Midbrain (tissue), 1 donor: ENCODE measurements around the gene SEC63.
"Not testable (repeated sequence)": the region's sequence is repeated elsewhere in the genome, so short reads cannot be mapped to it uniquely, and the experiment has no call there.

Experiments
- DNase-seq: peaks from one replicate; lab custom pipeline; 2025; lab: John Stamatoyannopoulos, UW

SEC63 gene

DNA sequence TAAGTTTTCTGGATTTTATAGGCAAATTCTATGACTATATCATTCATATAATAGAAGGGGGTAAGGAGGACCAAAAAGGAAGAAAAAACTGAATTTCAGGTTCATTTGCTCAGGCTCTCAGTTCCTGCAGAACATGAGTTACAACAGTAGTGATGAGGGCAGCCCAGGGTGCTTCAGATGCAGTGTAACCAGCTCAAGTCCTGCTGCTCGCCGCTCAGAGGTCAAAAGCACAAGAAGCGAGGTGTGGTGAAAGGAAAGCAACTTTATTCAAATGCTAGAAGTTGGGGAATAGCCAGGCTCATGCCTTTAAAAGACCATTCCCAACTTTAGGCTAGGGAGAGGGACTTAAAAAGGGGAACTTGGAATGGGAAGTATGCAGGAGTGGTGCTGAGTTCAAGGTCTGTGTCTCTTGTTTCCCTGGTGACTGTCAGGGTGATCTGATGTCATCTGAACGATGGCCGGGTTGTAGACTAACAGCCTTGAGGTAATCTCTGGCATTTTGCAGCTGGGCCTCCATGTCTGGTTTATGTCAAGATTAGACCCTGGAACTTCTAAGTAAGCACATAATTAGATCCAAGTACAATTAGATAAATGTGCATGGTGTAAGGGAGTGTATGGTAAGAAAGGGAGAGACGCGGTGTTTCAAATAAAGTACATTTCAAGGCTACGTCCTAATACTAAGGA lies 14.5 kb upstream of the SEC63 start:
- DNase-seq, result no peak

DNA sequence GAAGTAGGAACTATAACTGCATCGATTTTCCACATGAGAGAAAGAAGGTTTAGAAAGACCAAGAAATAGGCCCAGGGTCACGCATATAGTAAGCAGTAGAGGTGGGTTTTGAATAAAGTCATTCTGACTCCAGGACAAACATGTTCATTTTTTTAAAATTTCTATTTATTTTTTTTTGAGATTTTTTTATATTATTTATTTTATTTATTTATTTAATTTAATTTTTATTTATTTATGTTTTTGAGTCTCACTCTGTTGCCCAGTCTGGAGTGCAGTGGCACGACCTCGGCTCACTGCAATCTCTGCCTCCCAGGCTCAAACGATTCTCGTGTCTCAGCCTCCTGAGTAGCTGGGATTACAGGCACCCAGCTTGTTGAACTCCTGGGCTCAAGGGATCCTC lies 13.2 kb upstream of the SEC63 start:
- DNase-seq, result no peak

DNA sequence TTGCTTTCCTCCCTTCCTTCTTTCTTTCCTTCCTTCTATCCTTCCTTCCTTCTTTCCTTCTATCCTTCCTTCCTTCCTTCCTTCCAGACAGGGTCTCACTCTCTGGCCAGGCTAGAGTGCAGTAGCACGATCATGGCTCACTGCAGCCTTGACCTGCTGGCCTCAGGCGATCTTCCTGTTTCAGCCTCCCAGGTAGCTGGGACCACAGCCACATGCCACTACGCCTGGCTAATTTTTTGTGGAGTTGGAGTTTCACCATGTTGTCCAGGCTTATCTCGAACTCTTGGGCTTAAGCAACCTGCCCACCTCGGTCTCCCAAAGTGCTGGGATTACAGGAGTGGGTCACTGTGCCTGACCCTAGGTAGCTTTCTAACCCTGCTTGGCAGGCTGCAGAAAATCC lies 12.2 kb upstream of the SEC63 start:
- no peak for DNase-seq

DNA sequence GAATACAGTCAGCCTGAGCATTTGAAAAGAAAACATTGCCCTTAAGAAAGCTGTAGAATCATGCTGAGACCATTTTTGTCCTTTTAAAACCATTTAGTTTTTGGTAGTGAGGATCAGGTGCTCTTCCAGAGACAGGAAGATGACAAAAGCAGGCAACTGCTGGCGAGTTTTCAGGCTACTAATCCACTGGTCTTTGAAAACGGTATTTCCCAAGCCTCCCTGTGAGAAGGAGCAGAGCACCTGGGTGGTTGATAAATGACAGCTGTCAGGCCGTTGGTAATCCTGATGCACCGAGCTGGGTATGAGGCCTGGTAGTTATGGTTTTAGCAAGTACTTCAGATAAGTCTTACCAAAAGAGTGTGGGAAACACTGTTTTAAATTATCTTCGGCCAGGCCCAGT lies 10.1 kb upstream of the SEC63 start:
- no peak for DNase-seq

DNA sequence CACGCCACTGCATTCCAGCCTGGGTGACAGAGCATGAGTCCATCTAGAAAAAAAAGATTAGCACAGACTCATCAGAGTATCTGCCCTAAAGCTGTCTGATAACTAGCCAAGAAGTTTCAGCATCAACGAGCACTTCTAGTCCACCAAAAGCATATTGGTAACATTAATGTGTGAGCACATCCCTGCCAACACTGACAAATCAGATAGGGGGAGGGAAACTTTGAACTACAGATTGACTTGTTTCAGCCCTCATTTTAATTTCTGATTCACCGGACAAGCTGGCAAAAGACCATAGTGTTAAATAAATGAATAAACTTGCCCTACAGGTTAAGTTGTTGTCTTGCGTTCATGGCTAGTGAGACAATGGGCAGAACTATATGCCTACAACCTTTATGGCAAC lies 7.7 kb upstream of the SEC63 start:
- DNase-seq, result no peak

DNA sequence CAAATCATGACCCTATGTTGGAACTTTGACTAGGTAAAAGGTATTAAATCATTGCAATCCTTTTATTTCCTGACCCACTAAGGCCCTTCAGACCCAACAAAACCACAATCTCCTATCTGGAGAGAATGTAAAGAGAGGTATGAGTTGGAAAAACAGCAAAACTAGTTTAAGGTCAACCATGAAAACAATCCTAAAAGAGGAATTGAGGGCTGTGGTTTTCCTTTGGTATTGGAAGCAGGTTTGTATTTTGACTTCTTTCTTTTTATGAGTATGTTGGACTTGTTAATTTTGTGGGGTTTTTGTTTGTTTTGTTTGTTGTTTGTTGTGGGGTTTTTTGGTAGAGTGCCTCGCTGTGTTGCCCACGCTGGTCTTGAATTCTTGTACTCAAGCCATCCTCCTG lies 4.7 kb upstream of the SEC63 start:
- DNase-seq, result no peak

DNA sequence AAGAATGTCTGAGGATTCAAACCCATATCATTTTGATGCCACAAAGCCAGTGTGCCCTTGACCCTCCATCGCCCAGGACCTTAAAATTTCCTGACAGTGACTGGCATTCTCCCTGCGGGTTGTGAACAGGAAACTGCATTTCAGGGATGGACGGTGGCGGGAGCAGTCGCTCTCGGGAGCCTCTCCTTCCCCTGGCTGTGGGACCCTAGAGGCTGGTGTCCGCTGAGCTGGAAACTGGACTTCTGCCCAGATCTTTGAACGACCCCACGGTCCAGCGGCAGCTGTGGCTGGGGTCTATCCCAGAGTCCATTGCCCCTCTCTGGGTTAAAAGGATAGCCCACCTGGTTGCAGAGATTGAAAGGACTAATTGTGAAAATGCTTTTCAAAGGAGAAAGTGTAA lies 1.4 kb upstream of the SEC63 start:
- DNase-seq, result no peak

DNA sequence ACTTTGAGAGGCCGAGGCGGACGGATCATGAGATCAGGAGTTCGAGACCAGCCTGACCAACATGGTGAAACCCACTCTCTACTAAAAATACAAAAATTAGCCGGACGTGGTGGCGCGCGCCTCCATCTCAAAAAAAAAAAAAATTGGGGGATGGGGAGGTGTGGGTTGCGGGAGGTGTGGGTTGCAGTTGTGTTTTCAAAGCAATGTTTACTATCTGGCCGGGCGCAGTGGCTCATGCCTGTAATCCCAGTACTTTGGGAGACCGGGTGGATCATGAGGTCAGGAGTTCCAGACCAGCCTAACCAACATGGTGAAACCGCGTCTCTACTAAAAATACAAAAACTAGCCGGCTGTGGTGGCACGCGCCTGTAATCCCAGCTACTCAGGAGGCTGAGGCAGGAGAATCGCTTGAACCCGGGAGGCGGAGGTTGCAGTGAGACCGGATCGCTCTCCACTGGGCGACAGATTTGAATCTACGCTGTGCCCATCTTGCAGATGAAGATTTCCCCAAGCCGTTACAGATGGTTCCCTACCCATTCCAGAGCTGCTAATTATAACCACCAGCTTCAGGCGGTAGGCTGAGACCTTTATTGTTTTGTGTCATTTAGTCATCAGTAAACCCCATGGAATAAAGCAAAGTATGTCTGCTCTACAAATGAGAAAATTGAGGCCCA lies 818 bp upstream of the SEC63 start:
- DNase-seq, result not testable (repeated sequence)

DNA sequence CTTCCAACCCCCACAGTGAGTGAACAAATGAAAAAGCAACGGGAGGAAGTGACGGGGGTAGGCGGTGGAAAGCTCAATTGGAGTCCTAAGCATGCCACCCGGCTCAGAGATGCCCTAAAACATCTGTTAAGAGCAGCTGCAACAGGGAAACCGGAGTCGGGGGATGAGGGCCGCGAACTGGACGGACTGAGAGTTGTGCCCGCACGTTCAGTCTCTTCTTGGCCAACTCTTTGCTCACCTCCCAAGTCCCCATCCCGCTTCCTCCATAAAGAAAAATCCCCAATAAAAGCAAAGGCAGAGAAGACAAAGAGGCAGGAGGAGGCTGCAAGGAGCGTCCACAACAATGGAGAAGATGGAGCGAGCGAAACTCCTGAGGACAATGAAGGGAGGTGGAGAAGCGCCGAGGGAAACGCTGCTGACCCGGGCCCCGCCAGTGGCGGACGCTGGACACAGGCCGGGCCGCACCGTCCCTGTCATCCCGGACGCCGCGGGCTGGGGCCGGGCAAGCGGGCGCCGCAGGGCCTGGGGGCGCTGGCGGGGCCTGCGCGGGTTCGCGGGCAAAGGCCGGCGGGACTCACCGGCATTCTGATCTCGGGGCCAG lies 600 bp downstream of the SEC63 start:
- peak; percentile 30 for DNase-seq

DNA sequence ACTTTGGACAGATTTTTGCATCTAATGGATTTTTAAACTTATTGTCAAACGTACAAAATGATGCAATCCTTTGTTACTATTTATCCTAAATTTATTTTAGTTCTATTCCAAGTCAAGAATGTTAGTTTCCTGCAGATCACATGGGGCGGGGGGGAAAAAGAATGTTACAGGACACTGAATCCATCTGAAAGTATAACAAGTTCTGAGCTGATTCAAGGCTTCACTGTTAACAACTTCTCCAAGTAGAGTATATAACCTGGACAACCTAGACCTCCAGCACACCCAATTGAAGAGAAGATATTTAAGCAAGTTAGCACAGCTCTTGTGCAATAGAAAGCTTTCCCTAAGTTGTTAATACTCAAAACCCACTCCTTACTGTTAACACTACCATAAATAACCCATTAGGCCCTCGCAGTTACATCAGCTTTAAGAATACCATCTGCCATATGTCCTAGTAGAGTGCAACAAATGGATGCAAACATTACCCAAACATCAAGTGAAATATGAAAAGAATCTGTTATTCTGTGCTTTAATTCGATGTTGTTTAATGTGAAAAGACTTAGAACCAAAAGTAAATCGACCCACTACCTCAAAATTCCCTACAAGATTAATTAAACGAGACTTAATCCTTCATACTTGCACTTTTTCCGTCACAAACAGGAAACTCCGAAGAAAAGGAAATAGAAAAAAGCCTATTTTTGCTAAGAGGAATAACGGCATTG lies 1.3 kb downstream of the SEC63 start:
- no peak for DNase-seq

DNA sequence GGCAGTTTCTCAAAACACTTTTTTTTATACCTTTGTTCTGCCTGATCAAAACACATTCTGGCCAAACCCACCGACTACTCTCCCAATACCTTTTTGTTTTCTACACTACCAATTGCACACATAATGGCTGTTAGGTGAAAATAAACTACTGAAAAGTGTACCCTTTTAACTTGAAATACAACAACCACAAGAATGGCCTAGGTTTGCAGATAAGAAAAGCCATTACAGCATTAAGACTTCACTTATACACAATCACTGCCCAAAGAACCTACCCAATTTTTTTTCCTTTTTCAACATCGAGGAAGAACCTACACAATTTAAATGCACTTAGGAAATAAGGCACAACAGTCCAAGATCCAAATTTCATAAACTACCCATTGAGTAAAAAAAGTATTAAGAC lies 1.8 kb downstream of the SEC63 start:
- DNase-seq, result no peak

DNA sequence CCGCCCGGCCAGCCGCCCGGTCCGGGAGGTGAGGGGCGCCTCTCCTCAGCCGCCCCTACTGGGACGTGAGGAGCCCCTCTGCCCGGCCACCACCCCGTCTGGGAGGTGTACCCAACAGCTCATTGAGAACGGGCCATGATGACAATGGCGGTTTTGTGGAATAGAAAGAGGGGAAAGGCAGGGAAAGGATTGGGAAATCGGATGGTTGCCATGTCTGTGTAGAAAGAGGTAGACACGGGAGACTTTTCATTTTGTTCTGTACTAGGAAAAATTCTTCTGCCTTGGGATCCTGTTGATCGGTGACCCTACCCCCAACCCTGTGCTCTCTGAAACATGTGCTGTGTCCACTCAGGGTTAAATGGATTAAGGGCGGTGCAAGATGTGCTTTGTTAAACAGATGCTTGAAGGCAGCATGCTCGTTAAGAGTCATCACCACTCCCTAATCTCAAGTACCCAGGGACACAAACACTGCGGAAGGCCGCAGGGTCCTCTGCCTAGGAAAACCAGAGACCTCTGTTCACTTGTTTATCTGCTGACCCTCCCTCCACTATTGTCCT lies 4.1 kb downstream of the SEC63 start:
- DNase-seq, result not testable (repeated sequence)

DNA sequence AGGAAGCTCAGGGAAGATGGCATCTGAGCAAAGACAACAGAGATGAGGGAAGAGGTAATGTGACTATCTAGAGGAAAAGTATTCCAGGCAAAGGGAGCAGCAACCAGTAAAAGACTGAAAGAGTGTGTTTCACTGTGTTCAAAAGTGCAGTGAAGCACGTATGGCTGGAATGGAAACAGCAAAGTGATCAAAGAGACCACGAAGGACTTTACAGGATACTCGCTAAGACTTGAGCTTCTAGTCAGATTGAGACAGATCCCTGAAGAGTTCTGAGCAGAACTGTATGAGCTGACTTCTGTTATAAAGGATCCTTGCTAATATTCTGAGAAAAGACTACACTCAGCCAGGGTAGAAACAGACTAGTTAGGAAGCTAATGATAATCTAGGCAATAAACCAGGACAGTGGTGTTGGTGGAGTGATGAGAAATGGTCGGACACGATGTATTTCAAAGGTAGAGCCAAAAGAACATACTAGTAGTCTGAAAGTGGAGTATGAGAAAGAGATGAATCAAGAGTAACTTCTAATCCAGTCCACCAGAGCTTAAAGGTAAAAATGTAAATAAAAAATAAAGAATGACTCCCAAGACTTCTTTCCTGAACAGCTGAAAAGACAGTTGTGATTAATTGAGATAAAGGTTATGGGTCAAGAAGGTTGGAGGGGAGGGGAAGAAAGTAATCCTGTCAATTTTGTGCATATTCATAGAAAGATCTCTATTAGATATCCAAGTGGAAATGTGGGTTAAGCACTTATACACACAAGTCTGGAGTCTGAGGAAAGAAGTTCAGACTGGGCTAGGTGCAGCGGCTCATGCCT lies 14.2 kb downstream of the SEC63 start:
- DNase-seq, result no peak

DNA sequence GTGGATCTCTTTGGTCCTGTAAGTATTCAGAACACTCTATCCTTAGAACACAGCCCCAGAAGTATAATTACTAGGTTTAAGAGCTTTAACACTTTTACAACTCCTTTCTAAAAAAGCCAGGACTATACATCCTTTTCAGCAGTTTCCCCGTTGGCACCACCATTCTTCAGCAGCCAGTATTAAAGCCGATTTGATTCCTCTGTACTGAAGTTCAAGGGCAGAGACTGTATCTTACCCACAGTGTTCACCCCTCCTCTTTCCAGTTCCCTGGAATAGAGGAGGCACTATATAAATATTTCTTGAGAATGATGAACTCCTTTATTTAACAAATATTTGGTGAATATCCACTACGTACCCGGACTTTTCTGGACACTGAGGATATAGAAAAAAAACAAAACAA lies 15.9 kb downstream of the SEC63 start:
- no peak for DNase-seq

DNA sequence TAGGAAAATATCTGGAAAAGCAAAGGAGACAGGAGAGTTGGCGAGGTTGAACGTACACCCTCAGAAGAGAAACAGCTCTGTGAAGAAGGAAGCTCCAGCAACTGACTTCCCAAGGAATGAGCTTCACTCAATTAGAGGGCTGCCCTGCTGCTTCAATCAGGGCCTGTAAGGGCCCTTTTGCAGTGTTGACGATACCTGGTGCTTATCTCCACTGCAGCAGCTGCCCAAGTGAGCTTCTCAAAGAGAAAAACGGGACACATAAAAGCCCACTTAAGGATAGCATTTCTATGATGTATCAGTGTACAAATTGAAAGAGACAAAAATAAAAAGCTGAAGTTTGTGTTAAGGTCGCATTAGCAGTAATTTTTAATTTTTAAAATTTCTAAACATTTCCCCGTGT lies 16.4 kb downstream of the SEC63 start:
- no peak for DNase-seq

DNA sequence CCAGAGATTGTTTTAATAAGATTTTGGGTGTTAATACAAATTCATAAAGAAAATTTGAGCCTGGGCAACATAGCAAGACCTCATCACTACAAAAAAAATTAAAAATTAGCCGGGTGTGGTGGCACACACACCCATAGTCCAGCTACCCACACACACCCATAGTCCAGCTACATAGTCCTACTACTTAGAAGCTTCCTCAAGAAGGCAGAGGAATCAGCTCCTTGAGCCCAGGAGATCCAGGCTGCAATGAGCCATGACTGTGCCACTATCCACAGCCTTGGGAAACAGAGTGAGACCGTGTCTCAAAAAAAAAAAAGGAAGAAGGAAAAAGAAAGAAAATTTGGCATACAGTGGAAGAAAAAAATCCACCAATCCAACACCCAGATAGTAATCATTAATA lies 16.8 kb downstream of the SEC63 start:
- DNase-seq, result no peak

DNA sequence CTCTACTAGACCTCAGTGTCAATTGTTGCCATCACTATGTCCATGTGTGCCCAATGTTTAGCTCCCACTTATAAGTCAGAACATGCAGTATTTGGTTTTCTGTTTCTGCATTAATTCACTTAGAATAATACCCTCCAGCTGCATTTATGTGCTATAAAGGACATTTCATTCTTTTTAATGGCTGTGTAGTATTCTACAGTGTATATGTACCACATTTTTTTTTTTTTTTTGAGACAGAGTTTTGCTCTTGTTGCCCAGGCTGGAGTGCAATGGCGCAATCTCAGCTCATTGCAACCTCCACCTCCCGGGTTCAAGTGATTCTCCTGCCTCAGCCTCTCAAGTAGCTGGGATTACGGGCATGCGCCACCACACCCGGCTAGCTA lies 21.1 kb downstream of the SEC63 start:
- not testable (repeated sequence) for DNase-seq

DNA sequence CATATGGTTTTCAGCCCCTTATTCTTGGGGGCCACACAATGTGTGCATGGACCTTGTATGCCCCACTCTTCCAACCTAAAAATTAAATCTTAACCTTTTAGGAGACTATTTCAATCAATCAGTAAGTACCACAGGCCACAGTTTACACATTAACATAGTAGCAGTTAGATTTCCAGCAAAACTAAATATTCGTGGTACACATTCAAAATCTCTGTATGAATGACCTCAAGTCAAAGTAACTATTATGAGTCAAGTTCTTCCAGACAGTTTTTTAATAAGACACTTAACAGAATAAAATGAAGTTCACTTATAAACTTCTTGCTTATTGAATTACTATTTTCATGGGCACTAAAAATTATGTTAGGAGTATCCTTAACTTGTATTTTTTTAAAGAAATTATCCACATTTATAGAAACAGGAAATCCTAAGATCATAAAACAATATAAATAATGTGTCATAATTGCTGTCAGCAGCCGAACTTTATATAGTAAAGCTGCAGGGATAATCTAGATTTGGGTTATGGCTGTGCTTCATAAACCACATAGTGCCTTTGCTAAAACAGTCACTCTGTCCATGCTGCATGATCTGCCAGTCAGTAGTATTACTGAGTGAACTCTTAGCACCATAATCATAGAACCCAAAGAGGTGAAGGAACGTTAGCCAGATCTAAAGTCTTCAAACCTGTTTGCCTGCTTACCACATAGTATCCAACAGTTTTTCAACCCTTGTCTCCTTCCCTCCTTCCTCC lies 21.7 kb downstream of the SEC63 start:
- DNase-seq, result no peak

DNA sequence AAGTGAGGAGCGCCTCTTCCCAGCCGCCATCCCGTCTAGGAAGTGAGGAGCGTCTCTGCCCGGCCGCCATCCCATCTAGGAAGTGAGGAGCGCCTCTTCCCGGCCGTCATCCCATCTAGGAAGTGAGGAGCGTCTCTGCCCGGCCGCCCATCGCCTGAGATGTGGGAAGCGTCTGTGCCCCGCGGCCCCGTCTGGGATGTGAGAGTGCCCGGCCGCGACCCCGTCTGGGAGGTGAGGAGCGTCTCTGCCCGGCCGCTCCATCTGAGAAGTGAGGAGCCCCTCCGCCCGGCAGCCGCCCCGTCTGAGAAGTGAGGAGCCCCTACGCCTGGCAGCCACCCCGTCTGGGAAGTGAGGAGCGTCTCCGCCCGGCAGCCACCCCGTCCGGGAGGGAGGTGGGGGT lies 23.8 kb downstream of the SEC63 start:
- DNase-seq, result not testable (repeated sequence)

DNA sequence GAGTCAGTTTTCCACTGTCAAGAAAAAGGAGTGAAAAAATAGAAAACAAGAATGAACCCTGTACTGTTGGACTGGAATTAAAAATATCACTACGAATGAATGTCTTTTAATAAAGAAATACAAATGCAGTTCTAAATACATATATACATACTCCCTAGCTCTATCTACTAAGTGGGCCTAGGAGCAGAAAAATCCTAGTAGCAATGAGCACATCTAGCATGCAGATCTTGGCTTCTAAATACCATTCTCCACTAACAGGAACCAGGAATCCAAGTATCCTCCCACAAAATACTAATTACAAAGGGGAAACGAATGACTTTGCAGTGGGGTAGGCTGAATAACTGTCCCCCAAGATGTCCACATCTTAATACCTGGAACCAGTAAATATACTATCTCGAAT lies 25.4 kb downstream of the SEC63 start:
- DNase-seq, result no peak

DNA sequence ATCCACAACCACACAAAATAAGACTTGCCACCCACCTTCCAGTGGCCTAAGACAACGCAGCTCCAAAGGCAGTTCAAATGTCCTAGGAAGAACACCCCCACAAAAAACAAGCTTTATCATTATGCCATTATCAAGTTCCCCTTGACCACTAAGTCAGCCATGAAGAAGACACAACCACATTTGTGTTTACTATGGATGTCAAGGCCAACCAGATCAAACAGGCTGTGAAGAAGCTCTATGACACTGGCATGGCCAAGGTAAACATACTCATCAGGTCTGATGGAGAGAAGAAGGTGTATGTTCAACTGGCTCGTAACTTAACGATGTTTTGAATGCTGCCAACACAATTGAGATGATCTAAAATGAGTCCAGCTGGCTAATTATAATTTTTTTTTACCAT lies 26.1 kb downstream of the SEC63 start:
- no peak for DNase-seq
